K562 (cell line): ENCODE measurements around the gene VENTX. TPM values are rescaled to one million over a fixed set of nuclear protein-coding genes. Genes with fewer than 3 reads are reported as not detected.

Source experiments
- ATAC-seq: fragments of 200-7000 bp; cut with Tn5 transposase; 3 replicates; pipeline ENCODE4 v1.9.1; 2020; ENCODE audit warnings: moderate library complexity
- BruUV-seq: library from RNA; stranded (reverse); fragments of 400-500 nt; replicated peaks from 2 replicates; lab custom pipeline; 2021; lab: Mats Ljungman, UMichigan
- CTCF ChIA-PET: fragments of 300-600 bp; formaldehyde crosslinking; extraction: SDS; loops from one replicate; lab custom pipeline; 2021; ENCODE audit warnings: low intra/inter-chr PET ratio; lab: Yijun Ruan, JAX
- POLR2A ChIA-PET: fragments of 300-600, 350-650 bp; sonication (Branson Sonifier 250); formaldehyde crosslinking; extraction: SDS; loops from one replicate; lab custom pipeline; 2021; ENCODE audit warnings: antibody characterized with exemption, inconsistent platforms; lab: Yijun Ruan, JAX
- DNase-seq, 4 experiments: peaks; one replicate each; pipeline versions ENCODE4 v3.0.0 to v3.0.0-alpha.2; 2011 to 2018; ENCODE audit warnings: low spot score in 3 of 4, mixed read lengths in 3 of 4; ENCODE audit errors: extremely low read depth in 1 of 4
- FAIRE-seq: peaks from 2 replicates; lab custom pipeline; 2011; peaks lifted over from hg19 to GRCh38; lab: Jason Lieb, UNC
- H2AFZ ChIP-seq: 2 replicates; pipeline ENCODE4 v1.6.0; 2011; ENCODE audit warnings: low read depth, low read length, control low read depth, inconsistent platforms
- H3K27ac ChIP-seq: fragments of 200-600 bp; 3 replicates; pipeline ENCODE4 v1.8.0; 2011; ENCODE audit warnings: low read depth, mild to moderate bottlenecking, control low read depth, inconsistent platforms, low read length, moderate library complexity, mixed read lengths; ENCODE audit errors: extremely low read depth
- H3K27me3 ChIP-seq, 2 experiments: fragments of 300-600 bp in 1 of 2; 2 replicates in 1 of 2; 3 replicates in 1 of 2; pipeline versions ENCODE4 v1.6.0 to v1.8.0; 2011; ENCODE audit warnings: inconsistent platforms in 2 of 2, low read length in 2 of 2, mild to moderate bottlenecking in 1 of 2, mixed read lengths in 1 of 2, moderate library complexity in 1 of 2; ENCODE audit not compliant: control insufficient read depth in 2 of 2, insufficient read depth in 2 of 2
- H3K36me3 ChIP-seq: fragments of 300-600 bp; 3 replicates; pipeline ENCODE4 v1.8.0; 2011; ENCODE audit warnings: mild to moderate bottlenecking, low read length, inconsistent platforms; ENCODE audit not compliant: control insufficient read depth, insufficient read depth
- H3K4me1 ChIP-seq, 2 experiments: fragments of 200-600 bp in 1 of 2; replicated peaks in 1 of 2; 2 replicates in 1 of 2; 3 replicates in 1 of 2; pipeline versions ENCODE4 v1.5.1 to v1.8.0; 2011; ENCODE audit warnings: inconsistent platforms in 2 of 2, low read length in 2 of 2, mild to moderate bottlenecking in 1 of 2, mixed read lengths in 1 of 2, moderate library complexity in 1 of 2; ENCODE audit not compliant: control insufficient read depth in 2 of 2, insufficient read depth in 2 of 2
- H3K4me2 ChIP-seq: 2 replicates; pipeline ENCODE4 v1.6.1; 2011; ENCODE audit warnings: low read length, control low read depth, inconsistent platforms, mixed read lengths; ENCODE audit not compliant: insufficient read depth
- H3K4me3 ChIP-seq: fragments of 200-600 bp; sonication (generic), shearing (Covaris generic); 2 replicates; pipeline ENCODE4 v1.5.1; 2016; ENCODE audit warnings: control low read depth, inconsistent platforms
- H3K79me2 ChIP-seq: fragments of 200-600 bp; 3 replicates; pipeline ENCODE4 v1.8.0; 2011; ENCODE audit warnings: low read length, inconsistent platforms; ENCODE audit not compliant: control insufficient read depth, insufficient read depth
- H3K9ac ChIP-seq, 2 experiments: 2 replicates each; pipeline versions ENCODE4 v1.6.0 to v1.6.1; 2011; ENCODE audit warnings: low read depth in 2 of 2, low read length in 2 of 2, control low read depth in 1 of 2, inconsistent platforms in 1 of 2, mild to moderate bottlenecking in 1 of 2, mixed read lengths in 1 of 2; ENCODE audit not compliant: insufficient read depth in 1 of 2
- H3K9me1 ChIP-seq: one replicate; pipeline ENCODE4 v1.6.0; 2011; ENCODE audit warnings: inconsistent platforms, mild to moderate bottlenecking, low read length, moderate library complexity; ENCODE audit not compliant: control insufficient read depth, insufficient read depth
- H3K9me3 ChIP-seq: replicated peaks from 2 replicates; pipeline ENCODE4 v1.5.1; 2011; ENCODE audit warnings: low read depth, low read length, inconsistent platforms; ENCODE audit not compliant: control insufficient read depth, insufficient read depth
- H4K20me1 ChIP-seq: replicated peaks from 2 replicates; pipeline ENCODE4 v1.6.1; 2011; ENCODE audit warnings: low read length, inconsistent platforms, mixed read lengths; ENCODE audit not compliant: control insufficient read depth, insufficient read depth
- EGR1 ChIP-seq: fragments of 450-650 bp; conservative IDR thresholded peaks from 2 replicates; pipeline ENCODE4 v1.6.1; 2017; ENCODE audit warnings: mild to moderate bottlenecking
- FIP1L1 ChIP-seq: fragments of 200-400 bp; formaldehyde crosslinking; IDR thresholded peaks from 2 replicates; pipeline ENCODE4 v1.6.1; 2018; ENCODE audit warnings: mild to moderate bottlenecking, low read depth, low read length; ENCODE audit not compliant: poor library complexity, severe bottlenecking
- FOXP4 ChIP-seq: sonication (generic); formaldehyde crosslinking; IDR thresholded peaks from 2 replicates; pipeline ENCODE4 v1.8.0; 2022; ENCODE audit warnings: mild to moderate bottlenecking, missing genetic modification reagents, borderline replicate concordance
- HDAC1 ChIP-seq, 2 experiments: fragments of 450-650 bp; IDR thresholded peaks; 2 replicates each; pipeline ENCODE4 v1.6.1; 2016 to 2017; ENCODE audit warnings: inconsistent platforms in 1 of 2, mild to moderate bottlenecking in 1 of 2, moderate library complexity in 1 of 2
- HDAC6 ChIP-seq: IDR thresholded peaks from 2 replicates; pipeline ENCODE4 v1.6.1; 2012; ENCODE audit warnings: low read depth, mild to moderate bottlenecking, control low read depth, inconsistent platforms, low read length, moderate library complexity
- MTA2 ChIP-seq: fragments of 450-650 bp; IDR thresholded peaks from 2 replicates; pipeline ENCODE4 v1.6.1; 2016; ENCODE audit warnings: low read depth
- PHF20 ChIP-seq: fragments of 450-650 bp; IDR thresholded peaks from 2 replicates; pipeline ENCODE4 v1.6.1; 2018; ENCODE audit not compliant: partially characterized antibody
- RREB1 ChIP-seq: fragments of 250-450 bp; sonication (Bioruptor Pico); IDR thresholded peaks from 2 replicates; pipeline ENCODE4 v1.4.0; 2020
- SIRT6 ChIP-seq: IDR thresholded peaks from one replicate; pipeline ENCODE4 v1.6.1; 2012; ENCODE audit warnings: low read depth, mild to moderate bottlenecking, control low read depth, inconsistent platforms, low read length, moderate library complexity
- SIX5 ChIP-seq, 2 experiments: IDR thresholded peaks; 2 replicates each; pipeline ENCODE4 v1.6.1; 2011; ENCODE audit warnings: low read length in 2 of 2, borderline replicate concordance in 1 of 2, low read depth in 1 of 2, mild to moderate bottlenecking in 1 of 2, moderate library complexity in 1 of 2; ENCODE audit not compliant: insufficient read depth in 1 of 2
- SMARCC2 ChIP-seq: fragments of 450-650 bp; IDR thresholded peaks from 2 replicates; pipeline ENCODE4 v1.6.1; 2017; ENCODE audit warnings: antibody characterized with exemption, moderate library complexity, mild to moderate bottlenecking, low read depth
- TAF1 ChIP-seq: IDR thresholded peaks from 2 replicates; pipeline ENCODE4 v1.6.1; 2011; ENCODE audit warnings: mild to moderate bottlenecking, low read length, moderate library complexity; ENCODE audit not compliant: insufficient read depth, control insufficient read depth, severe bottlenecking; ENCODE audit errors: extremely low read depth
- ZNF584 ChIP-seq: fragments of 200-800 bp; sonication (Bioruptor generic); IDR thresholded peaks from 2 replicates; pipeline ENCODE4 v1.6.1; 2016; ENCODE audit warnings: low read depth, mild to moderate bottlenecking, missing genetic modification characterization, missing compliant biosample characterization
- ZNF785 ChIP-seq: fragments of 250-450 bp; sonication (Bioruptor Pico); IDR thresholded peaks from 2 replicates; pipeline ENCODE4 v1.4.0; 2020; ENCODE audit warnings: mild to moderate bottlenecking
- WGBS: fragments of 100-300 bp; shearing (Covaris generic); methylation state at CpG from one replicate; pipeline ENCODE4 v1.1.6; 2016; ENCODE audit warnings: low coverage, mixed read lengths; ENCODE audit not compliant: insufficient coverage; ENCODE audit errors: missing lambda C conversion rate; 5-methylcytosine and 5-hydroxymethylcytosine counted together
- in situ Hi-C: fragments of 300-500 bp; cut with MboI; formaldehyde crosslinking; loops from 4 replicates; pipeline ENCODE4 v1.15.0; 2018; ENCODE audit warnings: inconsistent platforms, mixed read lengths
- intact Hi-C: fragments of 100-400 bp; cut with micrococcal nuclease; formaldehyde crosslinking; loops from 2 replicates; pipeline ENCODE4 v1.14.2; 2022
- polyA plus RNA-seq, 8 experiments: library from polyadenylated mRNA; depleted of rRNA in 4 of 8; stranded (reverse) in 5 of 8; unstranded in 3 of 8; fragments of >200 nt; fragmentation: Nextera tagmentation in 2 of 8; fragmentation: Illumina TruSeq in 1 of 8; extraction: Ambion mirVana in 2 of 8; extraction: Trizol in 1 of 8; gene quantifications; 2 replicates each; pipeline versions ENCODE4 v1.2.1 to v1.2.3, GENCODE V29; 2011 to 2014; ENCODE audit warnings: inconsistent platforms in 1 of 8, missing spikeins in 1 of 8
- total RNA-seq, 7 experiments: library from RNA; depleted of rRNA in 6 of 7; stranded (reverse); fragments of >200 nt in 6 of 7; fragmentation: Illumina TruSeq in 2 of 7; extraction: Trizol in 2 of 7; gene quantifications; 2 replicates each; pipeline versions ENCODE4 v1.2.1 to v1.2.3, GENCODE V29; 2011 to 2021; ENCODE audit warnings: low replicate concordance in 1 of 7

VENTX gene
- total and polyA plus RNA-seq, 9 of the 15 experiments (the other 6 are each of a cell fraction or from before 2014, with no cell fraction given) = 0.07 to 0.70 (median 0.20) TPM; not detected in 1

- Histone ChIP-seq H3K4me1 (peaks cover 16 to 92% of the 10 kb centered on the region in 2 experiments), H3K4me2 (no peak overlapping the region), H3K9me1 (no peaks in the 10 kb centered on the region), H3K27ac (no peak overlapping the region), H3K4me3 (no peak overlapping the region), H3K9me3 (no peaks in the 10 kb centered on the region), H3K27me3 (no peaks in the 10 kb centered on the region), H2AFZ (no peak overlapping the region), H3K79me2 (no peaks in the 10 kb centered on the region), H4K20me1 (no peaks in the 10 kb centered on the region), H3K9ac (no peak overlapping the region), H3K36me3 (no peaks in the 10 kb centered on the region)
- ATAC-seq = no peak
- FAIRE-seq = no peak
- no peak for DNase-seq
- 73% methylated on average over 5 of the region's 35 CpGs for WGBS
- in situ Hi-C loops = no loop called here
- ChIA-PET POLR2A (interaction anchor here (1.3 kb wide), 1 partner anchor 9 kb away, joined by 4 read pairs; no protein-coding TSS in a partner anchor), CTCF (no interaction called here)
- intact Hi-C loops = no loop called here
- no TSS peak for BruUV-seq
- TF ChIP-seq SMARCC2 (no peak), FIP1L1 (no peak), MTA2 (no peak), HDAC1 (IDR thresholded peaks at IDR 0.05) (no peak), FOXP4 (CRISPR knock-in tag) (no peak), PHF20 (no peak), RREB1 (no peak), SIRT6 (no peak), TAF1 (no peak), ZNF785 (CRISPR knock-in tag) (no peak), HDAC6 (no peak), EGR1 (no peak), SIX5 (IDR thresholded peaks at IDR 0.05; ENCODE audit: borderline replicate concordance in 1 of 2, insufficient read depth in 1 of 2, low read depth in 1 of 2, low read length in 2 of 2) (no peak), ZNF584 (no peak)
These were observed 34.1 kb downstream of the VENTX start for GRCh38 chr10:133271521-133272300.
